ENCODE results near the gene SEC22B. TPM values are rescaled to one million over a fixed set of nuclear protein-coding genes. Genes with fewer than 3 reads are reported as not detected.
"Not testable (repeated sequence)": the region's sequence is repeated elsewhere in the genome, so short reads cannot be mapped to it uniquely, and the experiment has no call there.

SEC22B gene
- total and polyA plus RNA-seq, 7 donors: 16.2 to 28.5 (median 25.8) TPM

DNA sequence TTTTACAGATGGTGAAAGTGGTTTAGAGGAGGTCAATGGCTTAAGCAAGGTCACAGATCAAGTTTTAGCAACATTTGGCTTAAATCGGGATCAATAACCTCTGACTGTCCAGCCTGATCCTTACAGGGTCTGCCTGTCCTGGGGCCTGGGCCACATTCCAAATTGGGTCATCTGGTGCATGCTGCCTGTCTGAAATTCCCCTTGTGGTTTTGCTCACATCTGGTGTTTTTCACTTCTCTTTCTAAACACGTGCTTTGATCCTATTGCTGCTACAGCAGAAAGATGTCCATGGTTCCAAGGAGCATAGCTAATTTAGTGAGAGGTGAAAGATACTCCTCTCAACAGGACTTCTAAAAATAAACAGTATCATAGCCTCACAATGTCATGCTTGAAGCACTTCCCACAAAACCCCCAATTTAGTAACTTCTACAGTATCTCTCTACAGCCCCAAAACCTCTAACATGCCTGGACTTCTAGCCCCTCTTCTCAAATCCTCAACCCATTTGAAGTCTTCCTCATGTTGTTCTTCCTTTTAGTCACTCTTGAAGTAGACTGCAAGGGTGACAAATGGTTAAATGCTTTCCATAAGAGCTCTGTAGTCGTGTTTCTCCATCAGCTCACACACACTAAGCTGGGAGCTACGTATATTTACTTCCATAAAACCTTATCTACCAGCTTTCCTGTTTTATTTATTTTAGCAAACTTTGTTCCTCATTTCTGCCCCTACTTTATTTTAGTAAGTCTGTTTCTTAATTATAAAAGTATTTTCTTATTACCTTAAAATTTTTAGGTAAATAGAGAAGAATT lies 58.7 kb downstream of the SEC22B start:
- intact Hi-C loops (cut with DNase I); H3K27ac ChIP-seq; H3K36me3 ChIP-seq; H3K4me1 ChIP-seq; H3K27me3 ChIP-seq; H3K9me3 ChIP-seq; H3K4me3 ChIP-seq: not testable (repeated sequence)
- WGBS, 2 donors: 27 to 28% methylated on average over 3 to 4 of the region's 4 CpGs
- peak; percentile 79 for DNase-seq

DNA sequence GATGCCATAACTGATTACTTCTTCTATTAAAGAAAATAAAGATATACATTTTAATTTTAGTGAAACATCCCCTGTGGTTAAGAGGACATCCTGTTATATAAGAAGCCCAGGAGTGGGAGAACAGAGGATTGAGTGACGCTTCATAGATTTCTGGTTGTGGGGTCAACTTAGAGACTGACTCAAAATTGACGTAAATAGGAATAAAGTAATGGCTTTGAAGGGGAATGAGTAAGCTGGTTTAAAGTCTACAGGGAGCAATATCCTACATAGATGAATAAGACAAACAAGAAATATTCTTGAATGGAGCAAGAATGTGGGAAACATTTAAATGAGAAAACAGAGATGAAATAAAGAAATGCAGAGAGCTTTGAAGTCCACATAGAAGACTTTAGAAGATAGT lies 60.2 kb downstream of the SEC22B start:
- H3K36me3 ChIP-seq; H3K27me3 ChIP-seq; intact Hi-C loops (cut with DNase I); H3K27ac ChIP-seq; H3K4me1 ChIP-seq; DNase-seq; H3K4me3 ChIP-seq; H3K9me3 ChIP-seq: not testable (repeated sequence)
- WGBS, 2 donors: 88 to 95% methylated on average over 2 of the region's 2 CpGs

DNA sequence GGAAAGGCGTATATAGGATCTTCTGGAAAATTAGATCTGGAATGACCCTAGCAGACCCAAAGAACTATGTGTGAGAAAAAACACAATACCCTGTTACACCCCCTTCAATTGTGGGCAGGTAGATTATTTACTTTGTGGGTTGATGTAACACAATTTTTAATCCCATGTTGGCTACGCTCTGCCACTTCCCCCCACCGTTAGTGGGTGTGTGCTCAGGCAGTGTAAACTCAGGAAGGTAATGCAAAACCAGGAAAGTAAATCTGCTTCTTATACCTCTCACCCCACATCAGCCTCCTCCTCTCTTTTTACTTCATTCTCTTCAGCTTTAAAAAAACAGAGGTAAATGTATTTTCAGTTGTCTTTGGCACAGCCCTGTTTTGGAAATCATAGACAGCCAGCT lies 63.2 kb downstream of the SEC22B start:
- H3K27ac ChIP-seq; H3K36me3 ChIP-seq; H3K27me3 ChIP-seq; DNase-seq; H3K9me3 ChIP-seq; H3K4me1 ChIP-seq; H3K4me3 ChIP-seq; intact Hi-C loops (cut with DNase I): not testable (repeated sequence)
- 22% methylated on average over 1 of the region's 3 CpGs; no CpG with 5 or more reads in 1 of the 2 donors for WGBS, 2 donors

DNA sequence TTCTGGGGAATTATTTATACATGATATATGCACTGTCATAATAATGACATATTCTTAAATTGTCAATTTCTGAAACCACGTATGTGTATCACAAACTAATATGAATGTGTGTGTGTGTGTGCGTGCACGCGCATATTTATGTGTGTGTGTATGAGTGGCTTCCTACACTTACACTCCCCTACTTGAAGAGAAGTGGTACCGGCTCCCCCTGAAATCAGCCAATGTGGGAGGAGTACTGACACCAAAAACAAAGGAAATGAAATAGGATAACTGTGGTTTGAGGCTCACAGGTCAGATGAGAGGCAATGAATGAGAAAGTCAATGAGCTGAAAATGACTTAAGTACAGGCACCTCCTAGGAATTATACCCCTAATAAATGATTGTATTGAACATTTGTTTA lies 64.1 kb downstream of the SEC22B start:
- H3K27me3 ChIP-seq; intact Hi-C loops (cut with DNase I); H3K4me1 ChIP-seq; H3K9me3 ChIP-seq; H3K4me3 ChIP-seq; H3K36me3 ChIP-seq; DNase-seq; H3K27ac ChIP-seq: not testable (repeated sequence)
- WGBS, 2 donors: 87 to 90% methylated on average over 5 of the region's 5 CpGs

DNA sequence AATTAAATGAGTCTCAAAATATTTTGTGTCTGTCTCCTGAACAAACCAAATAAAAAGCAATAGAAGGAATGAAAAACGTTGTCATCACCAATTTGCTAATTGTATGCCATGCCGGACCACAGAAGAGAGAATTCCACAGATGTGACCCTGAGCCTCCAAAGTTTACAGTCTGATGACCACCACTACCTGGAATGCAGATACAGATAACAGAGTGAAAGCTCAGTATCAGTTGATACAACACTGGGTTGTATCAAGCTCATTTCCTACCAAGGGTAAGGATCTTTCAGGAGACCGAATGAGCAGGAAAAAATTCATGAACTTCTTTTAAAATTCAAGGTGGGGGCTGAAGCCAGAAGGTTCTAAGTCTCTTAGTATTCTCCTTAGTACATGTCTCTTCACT lies 64.5 kb downstream of the SEC22B start:
- H3K4me1 ChIP-seq; intact Hi-C loops (cut with DNase I); H3K27me3 ChIP-seq; DNase-seq; H3K4me3 ChIP-seq; H3K9me3 ChIP-seq; H3K27ac ChIP-seq; H3K36me3 ChIP-seq: not testable (repeated sequence)
- WGBS, 2 donors: no CpG with 5 or more reads among the region's 3 CpGs

DNA sequence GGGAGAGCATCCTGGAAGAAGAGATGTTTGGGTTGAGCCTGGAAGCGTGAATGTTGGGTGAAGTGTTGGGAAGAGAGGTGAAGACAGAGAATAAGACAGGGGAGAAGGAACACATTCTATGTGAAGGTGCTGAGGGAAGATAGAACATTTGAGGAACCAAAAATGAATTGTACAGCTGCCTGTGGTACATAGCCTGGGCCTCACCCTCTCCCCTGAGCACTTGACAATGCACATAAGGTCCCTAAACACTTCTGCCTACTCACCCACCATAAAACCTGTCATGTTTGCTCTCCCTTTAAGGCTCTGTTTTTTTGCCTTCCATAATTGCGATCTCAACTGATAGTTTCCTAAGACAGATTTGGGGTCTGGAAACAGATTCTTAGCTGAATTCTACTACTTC lies 65.3 kb downstream of the SEC22B start:
- H3K9me3 ChIP-seq; H3K27ac ChIP-seq; H3K36me3 ChIP-seq; H3K4me3 ChIP-seq; intact Hi-C loops (cut with DNase I); H3K4me1 ChIP-seq; H3K27me3 ChIP-seq; DNase-seq: not testable (repeated sequence)
- WGBS, 2 donors: 100% methylated on average over 1 of the region's 2 CpGs

DNA sequence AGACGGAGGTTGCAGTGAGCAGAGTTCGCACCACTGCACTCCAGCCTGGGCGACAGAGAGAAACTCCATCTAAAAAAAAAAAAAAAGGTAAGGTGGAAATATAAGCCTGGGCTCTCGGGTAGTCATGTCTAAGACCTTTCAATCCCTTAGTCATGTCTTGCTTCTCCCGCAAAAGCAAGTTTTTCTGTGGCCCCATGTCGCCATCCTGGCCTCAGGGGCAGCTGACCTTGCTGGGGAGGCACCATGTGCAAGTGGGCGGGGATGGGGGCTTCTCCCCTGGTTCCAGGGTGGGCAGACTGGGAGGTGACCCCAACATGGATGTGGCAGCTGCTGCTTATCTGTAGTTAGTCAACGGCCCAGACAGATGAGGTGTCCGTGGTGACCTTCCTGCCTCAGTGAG lies 66.7 kb downstream of the SEC22B start:
- H3K36me3 ChIP-seq; H3K27ac ChIP-seq; H3K4me1 ChIP-seq; H3K4me3 ChIP-seq; DNase-seq; H3K9me3 ChIP-seq; H3K27me3 ChIP-seq; intact Hi-C loops (cut with DNase I): not testable (repeated sequence)
- WGBS, 2 donors: 94% methylated on average over 7 of the region's 9 CpGs

DNA sequence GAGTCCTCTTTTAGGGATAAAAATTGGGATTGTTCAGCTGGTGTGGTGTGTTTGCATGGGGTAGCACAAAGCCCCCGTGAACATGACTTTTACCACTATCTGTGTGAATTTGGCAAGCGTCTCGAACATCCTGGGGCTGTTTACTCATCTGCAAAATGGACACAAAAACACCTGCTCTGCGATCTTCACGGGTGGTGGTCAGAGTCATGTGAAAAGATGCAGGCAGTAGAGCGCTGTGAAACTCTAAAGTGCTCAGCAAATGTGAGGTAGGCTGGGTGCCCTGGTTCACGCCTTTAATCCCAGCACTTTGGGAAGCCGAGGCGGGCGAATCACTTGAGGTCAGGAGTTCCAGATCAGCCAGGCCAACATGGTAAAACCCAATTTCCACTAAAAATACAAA lies 67.1 kb downstream of the SEC22B start:
- DNase-seq; H3K4me1 ChIP-seq; H3K4me3 ChIP-seq; H3K27ac ChIP-seq; intact Hi-C loops (cut with DNase I); H3K27me3 ChIP-seq; H3K36me3 ChIP-seq; H3K9me3 ChIP-seq: not testable (repeated sequence)
- 74 to 91% methylated on average over 9 of the region's 10 CpGs for WGBS, 2 donors

DNA sequence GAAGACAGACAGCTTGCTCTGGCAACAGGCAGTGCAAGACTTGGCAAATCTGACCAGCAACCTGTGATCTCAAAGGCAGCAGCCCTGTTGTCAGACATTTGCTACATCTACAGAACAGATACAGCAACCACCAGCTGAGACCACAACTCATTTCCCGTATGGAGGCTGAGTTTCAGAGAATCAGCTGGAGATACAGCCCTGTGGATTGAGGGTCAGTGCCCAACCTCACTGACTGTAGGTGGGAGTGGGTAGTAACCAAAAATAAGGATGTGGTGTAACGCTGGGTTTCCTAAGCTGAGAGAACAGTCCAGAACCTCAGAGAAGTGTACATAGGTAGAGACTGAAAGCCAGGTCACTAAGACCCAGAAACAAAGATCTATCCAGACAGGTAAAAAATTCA lies 71.0 kb downstream of the SEC22B start:
- intact Hi-C loops (cut with DNase I); DNase-seq; H3K4me1 ChIP-seq; H3K27me3 ChIP-seq; H3K4me3 ChIP-seq; H3K9me3 ChIP-seq; H3K36me3 ChIP-seq; H3K27ac ChIP-seq: not testable (repeated sequence)
- 60 to 91% methylated on average over 1 of the region's 2 CpGs for WGBS, 2 donors

DNA sequence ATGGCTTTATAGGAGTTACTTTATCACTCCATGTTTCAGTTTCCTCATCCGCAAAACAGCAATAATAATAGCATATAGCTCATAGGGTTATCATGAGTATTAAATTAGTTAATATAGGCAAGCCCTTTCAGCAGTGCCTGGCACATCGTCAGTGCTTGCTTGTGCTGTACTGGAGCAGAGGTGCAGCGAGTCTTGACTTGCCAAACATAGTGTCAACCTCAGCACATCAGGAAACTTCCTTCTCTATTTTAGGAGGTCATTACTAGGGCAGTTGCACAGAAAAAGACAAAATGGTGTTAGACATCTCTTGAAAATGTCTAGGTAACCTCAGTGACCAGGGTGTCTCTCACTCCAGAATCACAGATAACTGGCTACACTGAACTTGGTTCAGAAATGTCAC lies 72.6 kb downstream of the SEC22B start:
- H3K4me3 ChIP-seq; H3K27me3 ChIP-seq; intact Hi-C loops (cut with DNase I); H3K36me3 ChIP-seq; H3K27ac ChIP-seq; H3K4me1 ChIP-seq; DNase-seq; H3K9me3 ChIP-seq: not testable (repeated sequence)
- WGBS, 2 donors: no CpG with 5 or more reads among the region's 3 CpGs

DNA sequence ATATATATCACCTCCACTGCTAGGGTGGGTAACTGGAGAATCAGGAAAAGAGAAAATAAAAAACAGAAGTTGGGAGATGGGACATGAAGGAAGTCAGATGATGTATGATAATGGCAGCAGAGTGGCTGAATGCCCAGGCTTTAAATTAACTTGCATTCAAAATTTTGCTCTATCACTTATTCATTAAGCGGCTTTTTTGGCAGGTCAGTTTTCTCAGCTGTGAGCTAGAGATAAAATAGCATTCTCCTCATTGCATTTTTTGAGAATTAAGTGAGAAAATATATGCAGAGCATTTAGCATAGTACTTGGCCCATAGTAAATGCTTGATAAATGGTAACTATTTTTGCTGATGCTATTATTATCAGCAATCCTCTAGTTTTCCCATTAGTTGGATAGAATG lies 74.7 kb downstream of the SEC22B start:
- 87 to 94% methylated on average over 1 of the region's 1 CpG for WGBS, 2 donors
- H3K4me1 ChIP-seq; H3K4me3 ChIP-seq; H3K36me3 ChIP-seq; intact Hi-C loops (cut with DNase I); H3K27me3 ChIP-seq; H3K9me3 ChIP-seq; H3K27ac ChIP-seq; DNase-seq: not testable (repeated sequence)
